H1 (cell line): ENCODE measurements around the gene EMC7.

Experiments
- BACH1 ChIP-seq: IDR thresholded peaks from 2 replicates; pipeline ENCODE4 v1.6.1; 2012; ENCODE audit warnings: low read length, improper control_type of control experiment
- CTCF ChIP-seq, 3 experiments: IDR thresholded peaks; 1 replicate in 2 of 3; 2 replicates in 1 of 3; pipeline versions ENCODE4 v1.5.1 to v1.6.1; 2011; ENCODE audit warnings: low read length in 3 of 3, mild to moderate bottlenecking in 3 of 3, inconsistent platforms in 2 of 3, low read depth in 1 of 3, moderate library complexity in 1 of 3; ENCODE audit not compliant: insufficient read depth in 1 of 3; ENCODE audit errors: control extremely low read depth in 1 of 3
- EP300 ChIP-seq, 2 experiments: IDR thresholded peaks; 1 replicate in 1 of 2; 2 replicates in 1 of 2; pipeline ENCODE4 v1.6.1; 2011 to 2012; ENCODE audit warnings: low read depth in 2 of 2, low read length in 2 of 2, mild to moderate bottlenecking in 2 of 2, borderline replicate concordance in 1 of 2, inconsistent platforms in 1 of 2, moderate library complexity in 1 of 2
- EZH2 ChIP-seq: fragments of 200-600 bp; sonication (generic); IDR thresholded peaks from 2 replicates; pipeline ENCODE4 v1.7.1; 2012; ENCODE audit warnings: low read depth, mild to moderate bottlenecking, moderate library complexity, low read length, inconsistent platforms; ENCODE audit not compliant: severe bottlenecking
- POLR2A ChIP-seq, 2 experiments: IDR thresholded peaks; 1 replicate in 1 of 2; 2 replicates in 1 of 2; pipeline ENCODE4 v1.6.1; 2011; ENCODE audit warnings: low read depth in 2 of 2, low read length in 2 of 2, mild to moderate bottlenecking in 2 of 2; ENCODE audit errors: control extremely low read depth in 1 of 2
- SP2 ChIP-seq: IDR thresholded peaks from 2 replicates; pipeline ENCODE4 v1.6.1; 2012; ENCODE audit warnings: mild to moderate bottlenecking, low read length, inconsistent platforms

- TF ChIP-seq CTCF (IDR thresholded peaks at IDR 0.05; ENCODE audit: control extremely low read depth in 1 of 3, insufficient read depth in 1 of 3, low read depth in 1 of 3, low read length in 3 of 3) (no peak), EZH2 (no peak), SP2 (no peak), BACH1 (no peak), EP300 (IDR thresholded peaks at IDR 0.05; ENCODE audit: borderline replicate concordance in 1 of 2, low read depth in 2 of 2, low read length in 2 of 2) (no peak), POLR2A (IDR thresholded peaks at IDR 0.05; ENCODE audit: control extremely low read depth in 1 of 2, low read depth in 2 of 2, low read length in 2 of 2) (no peak)
These were observed 9.8 kb upstream of the EMC7 start for GRCh38 chr15:34111488-34111887.
